Nephron progenitor cell (in vitro differentiated cells): ENCODE measurements around the gene THOP1.
"Not testable (repeated sequence)": the region's sequence is repeated elsewhere in the genome, so short reads cannot be mapped to it uniquely, and the experiment has no call there.

ENCODE experiments used
- DNase-seq: peaks from one replicate; pipeline ENCODE4 v3.0.0; 2021
- H3K27ac Mint-ChIP-seq: 2 replicates; pipeline ENCODE4 v1.8.0; 2021; ENCODE audit warnings: mild to moderate bottlenecking, moderate library complexity, mixed read lengths
- H3K27me3 Mint-ChIP-seq: 2 replicates; pipeline ENCODE4 v1.8.0; 2021; ENCODE audit warnings: mild to moderate bottlenecking, low read depth, mixed read lengths; ENCODE audit not compliant: poor library complexity
- H3K36me3 Mint-ChIP-seq: 2 replicates; pipeline ENCODE4 v1.8.0; 2021; ENCODE audit warnings: low read depth, mixed read lengths
- H3K4me1 Mint-ChIP-seq: 2 replicates; pipeline ENCODE4 v1.8.0; 2021; ENCODE audit warnings: mixed read lengths
- H3K4me3 Mint-ChIP-seq: 2 replicates; pipeline ENCODE4 v1.8.0; 2021; ENCODE audit warnings: mild to moderate bottlenecking, moderate library complexity, mixed read lengths
- H3K9me3 Mint-ChIP-seq: 2 replicates; pipeline ENCODE4 v1.8.0; 2021; ENCODE audit warnings: mild to moderate bottlenecking, moderate library complexity, mixed read lengths
- CTCF ChIP-seq: fragments of 200-600 bp; sonication (generic); IDR thresholded peaks from 2 replicates; pipeline ENCODE4 v1.5.0; 2021; ENCODE audit warnings: antibody characterized with exemption

Gene THOP1

GRCh38 chr19:2813235-2814160 is 28.2 kb downstream of the THOP1 start:
- H3K27ac Mint-ChIP-seq: no peak overlapping the region
- no peak overlapping the region for H3K4me3 Mint-ChIP-seq
- DNase-seq: no peak

GRCh38 chr19:2814426-2814825 is 29.1 kb downstream of the THOP1 start:
- Mint-ChIP-seq H3K4me3 (no peak overlapping the region), H3K36me3 (peaks cover 4% of the 10 kb centered on the region), H3K4me1 (no peaks in the 10 kb centered on the region), H3K9me3 (peaks cover 3% of the 10 kb centered on the region), H3K27me3 (peaks cover 5% of the 10 kb centered on the region), H3K27ac (no peak overlapping the region)
- no peak for TF ChIP-seq CTCF
- DNase-seq: no peak

More at GRCh38 chr19:2813235-2814160, 28.2 kb downstream of the THOP1 start:
- Mint-ChIP-seq H3K4me1 (no peaks in the 10 kb centered on the region), H3K36me3 (peaks cover 13% of the 10 kb centered on the region), H3K27me3 (peaks cover under 1% of the 10 kb centered on the region), H3K9me3 (peaks cover 3% of the 10 kb centered on the region)
- no peak for TF ChIP-seq CTCF

DNA sequence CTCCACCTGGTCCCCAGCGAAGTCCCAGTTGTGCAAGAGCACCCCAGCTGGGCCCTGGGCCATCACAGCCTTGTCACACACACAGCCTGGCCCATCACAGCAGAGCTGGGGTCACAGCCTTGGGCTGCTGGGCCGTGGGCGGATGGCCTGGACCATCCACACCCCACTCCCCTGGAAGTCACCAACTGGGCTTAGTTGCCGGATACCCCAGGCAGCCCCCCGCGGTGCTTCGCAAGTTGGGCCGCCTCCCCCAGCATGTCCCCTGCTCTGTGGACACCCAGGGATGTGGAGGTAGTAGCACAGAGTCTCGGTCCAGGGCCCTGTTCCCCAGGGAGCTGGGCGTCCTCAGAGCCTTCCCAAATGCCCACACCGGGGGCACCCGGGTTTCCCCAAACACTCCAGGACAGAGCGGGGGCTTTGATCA is 29.9 kb downstream of the THOP1 start:
- DNase-seq: no peak
- Mint-ChIP-seq H3K9me3 (peaks cover 4% of the 10 kb centered on the region), H3K27ac (no peak overlapping the region), H3K4me1 (no peaks in the 10 kb centered on the region), H3K4me3 (no peak overlapping the region), H3K27me3 (peaks cover 5% of the 10 kb centered on the region), H3K36me3 (peaks cover 4% of the 10 kb centered on the region)
- no peak for TF ChIP-seq CTCF

DNA sequence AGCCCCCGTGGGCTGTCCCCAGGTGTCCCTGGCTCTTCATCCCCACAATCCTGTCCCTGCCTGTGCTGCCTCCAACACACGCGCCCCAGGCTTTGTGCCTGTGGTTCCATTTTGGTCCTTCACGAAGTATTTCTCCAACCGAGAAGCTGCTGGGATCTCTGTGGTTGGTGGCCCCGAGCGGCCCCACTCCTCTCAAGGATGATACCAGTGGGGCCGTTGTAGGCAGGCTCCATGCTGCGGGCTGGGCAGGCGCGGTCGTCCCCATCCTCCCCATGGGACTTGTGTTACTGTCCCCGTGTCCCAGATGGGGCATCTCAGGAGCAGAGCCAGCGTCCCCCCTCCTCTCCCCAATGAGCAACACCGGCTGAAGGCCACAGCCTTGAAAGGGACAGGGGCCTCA is 30.6 kb downstream of the THOP1 start:
- Mint-ChIP-seq H3K27ac (peak overlapping the region; percentile 61), H3K27me3 (peaks cover 5% of the 10 kb centered on the region), H3K4me3 (no peak overlapping the region), H3K4me1 (no peaks in the 10 kb centered on the region), H3K36me3 (peaks cover 4% of the 10 kb centered on the region), H3K9me3 (peaks cover 6% of the 10 kb centered on the region)
- DNase-seq: no peak
- TF ChIP-seq CTCF: no peak

- DNase-seq: no peak
- Mint-ChIP-seq H3K4me3 (no peak overlapping the region), H3K4me1 (no peaks in the 10 kb centered on the region), H3K27ac (peak overlapping the region; percentile 29), H3K9me3 (peaks cover 10% of the 10 kb centered on the region), H3K36me3 (peaks cover 9% of the 10 kb centered on the region), H3K27me3 (peaks cover 5% of the 10 kb centered on the region)
- no peak for TF ChIP-seq CTCF
Measured at GRCh38 chr19:2816641-2817040, 31.3 kb downstream of the THOP1 start.

DNA sequence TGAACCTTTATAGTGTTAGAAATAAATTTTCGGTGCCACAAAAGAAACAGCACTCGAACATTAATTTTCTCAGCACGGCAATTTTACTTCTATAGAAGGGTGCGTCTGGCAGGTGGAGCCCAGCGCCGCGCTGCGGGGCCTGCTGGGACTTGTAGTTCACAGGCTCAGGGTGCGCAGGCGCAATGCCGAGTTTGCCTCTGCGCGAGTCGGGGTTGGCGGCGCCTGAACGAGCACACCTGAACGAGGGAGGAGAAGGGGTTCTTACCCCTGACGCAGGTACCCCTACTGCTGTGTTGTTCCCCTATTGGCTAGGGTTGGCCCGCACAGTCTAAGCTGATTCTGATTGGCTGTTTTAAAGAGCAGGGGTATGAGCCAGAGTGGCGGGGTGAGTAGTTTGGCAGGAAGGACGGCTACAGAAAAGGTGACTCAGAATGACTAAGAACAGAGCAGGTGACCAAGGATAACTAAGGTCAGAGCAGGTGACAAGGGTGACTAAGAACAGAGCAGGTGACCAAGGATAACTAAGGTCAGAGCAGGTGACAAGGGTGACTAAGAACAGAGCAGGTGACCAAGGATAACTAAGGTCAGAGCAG is 32.0 kb downstream of the THOP1 start:
- not testable (repeated sequence) for H3K27ac Mint-ChIP-seq, H3K4me1 Mint-ChIP-seq, DNase-seq, H3K4me3 Mint-ChIP-seq, H3K27me3 Mint-ChIP-seq
- Mint-ChIP-seq H3K9me3 (peaks cover 11% of the 10 kb centered on the region), H3K36me3 (peaks cover 15% of the 10 kb centered on the region)
